Measurements from ENCODE around the gene GJA4. TPM values are rescaled to one million over a fixed set of nuclear protein-coding genes. Genes with fewer than 3 reads are reported as not detected.

Gene GJA4
- total RNA-seq, 1 donor from 2014 or later, result 3.4 TPM

DNA sequence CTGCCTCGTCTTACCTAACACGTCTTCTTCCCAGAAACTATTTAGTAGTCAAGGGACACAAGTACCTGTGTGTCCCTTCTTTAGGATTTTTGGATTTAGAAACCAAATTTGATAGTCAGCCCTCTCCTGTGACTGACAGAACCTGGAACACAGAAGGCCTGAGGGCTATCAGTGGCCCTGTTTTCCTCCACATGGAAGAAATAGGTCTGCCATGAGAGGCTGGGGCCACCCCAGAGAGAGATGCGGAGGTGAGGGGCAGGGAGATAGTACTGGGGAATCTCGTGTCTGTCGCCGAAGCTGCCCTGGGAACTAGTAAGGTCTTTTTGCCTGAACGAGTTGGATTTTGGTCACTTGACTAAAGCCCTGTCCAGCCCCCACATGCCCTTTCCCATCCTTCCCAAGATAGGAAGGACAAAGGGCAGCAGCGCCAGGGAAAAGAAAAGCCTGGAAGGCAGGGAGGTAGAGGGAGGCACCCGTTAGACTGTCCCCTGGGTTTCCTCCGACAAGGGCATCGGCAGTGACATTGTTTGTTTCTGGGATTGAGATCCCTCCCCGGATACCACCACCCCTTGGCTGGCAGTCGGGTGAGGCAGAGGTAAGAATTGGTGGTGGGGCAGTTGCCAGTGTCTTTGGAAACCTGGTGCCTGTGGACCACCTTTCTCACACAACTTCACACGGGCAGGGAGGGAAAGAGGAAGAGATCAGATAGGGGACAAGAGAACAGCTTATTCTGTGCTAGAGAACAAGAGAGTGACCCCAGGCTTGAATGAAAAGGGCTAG, 46.9 kb downstream of the GJA4 start:
- DNase-seq, result no peak

- no peak for DNase-seq
Measured at GRCh38 chr1:34840426-34840825, 47.6 kb downstream of the GJA4 start.

DNA sequence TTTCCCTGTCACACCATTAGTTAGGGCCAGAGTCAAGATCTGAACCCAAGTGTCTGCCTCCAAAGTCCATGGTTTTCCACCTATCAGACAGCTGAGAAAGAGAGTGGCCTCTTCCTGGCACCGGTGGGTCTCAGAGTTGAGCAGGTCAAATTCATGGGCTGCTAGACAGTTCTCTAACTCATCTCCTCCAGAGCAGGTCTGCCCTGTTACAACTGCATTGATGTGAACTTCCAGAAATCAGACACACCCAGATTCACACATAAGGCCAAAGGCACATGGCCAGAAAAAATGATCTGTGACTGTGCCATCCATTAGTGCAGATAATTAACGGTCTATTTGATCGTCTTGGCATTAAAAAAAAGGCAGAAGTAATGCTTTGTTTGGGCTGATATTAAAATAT, 49.3 kb downstream of the GJA4 start:
- DNase-seq, result no peak

DNA sequence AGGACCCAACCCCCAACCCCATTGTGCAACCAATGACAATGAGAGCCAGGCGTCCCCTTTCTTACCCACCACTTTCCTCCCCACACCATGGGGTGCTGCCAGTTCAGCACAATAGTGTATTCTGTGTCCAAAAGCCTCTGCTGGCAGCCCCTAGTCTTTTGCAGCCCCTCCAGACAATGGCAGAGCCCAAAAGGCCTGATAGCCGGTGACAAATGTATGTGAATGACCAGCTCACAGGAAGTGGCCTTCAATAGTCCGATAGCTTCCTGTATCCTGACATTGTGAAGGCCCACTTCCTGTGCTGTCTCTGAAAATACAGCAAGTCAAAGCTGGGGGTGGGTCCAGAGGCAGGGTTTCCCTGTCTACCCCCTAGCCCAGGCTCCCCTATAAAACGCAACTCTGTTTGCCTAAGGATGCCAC, 50.2 kb downstream of the GJA4 start:
- no peak for DNase-seq

- no peak for DNase-seq
Measured at GRCh38 chr1:34843392-34844251, 50.8 kb downstream of the GJA4 start.

GRCh38 chr1:34844252-34844634, 51.4 kb downstream of the GJA4 start:
- no peak for DNase-seq

Other genes starting within 250 kb of the GJA4 start
- gene GJB5, start 38.0 kb upstream of the GJA4 start, total RNA-seq, result not detected
- gene GJB4, start 33.3 kb upstream of the GJA4 start, total RNA-seq, result not detected
- gene GJB3, start 11.8 kb upstream of the GJA4 start, total RNA-seq, result not detected
- gene SMIM12, start 66.8 kb downstream of the GJA4 start, total RNA-seq, result 8.6 TPM
- 3.1 TPM for gene DLGAP3, start 136.7 kb downstream of the GJA4 start, total RNA-seq
- gene TMEM35B, start 192.3 kb downstream of the GJA4 start, total RNA-seq, result 4.7 TPM
- 38.1 TPM for gene ZMYM6, start 238.9 kb downstream of the GJA4 start, total RNA-seq

Measured in occipital lobe (tissue), 2 donors.